HCT116 (cell line): ENCODE data around the gene ELAC1. TPM values are rescaled to one million over a fixed set of nuclear protein-coding genes. Genes with fewer than 3 reads are reported as not detected.

ENCODE experiments used
- ATAC-seq: fragments of 200-7000 bp; cut with Tn5 transposase; 2 replicates; pipeline ENCODE4 v1.9.1; 2020; ENCODE audit warnings: mild to moderate bottlenecking, moderate library complexity
- BruUV-seq: library from RNA; stranded (reverse); fragments of 400-500 nt; replicated peaks from 2 replicates; lab custom pipeline; 2021; lab: Mats Ljungman, UMichigan
- CTCF ChIA-PET: fragments of 300-600 bp; sonication (Branson Sonifier 250); formaldehyde crosslinking; loops from one replicate; lab custom pipeline; 2021; ENCODE audit warnings: antibody characterized with exemption; lab: Charles Lee
- POLR2A ChIA-PET: fragments of 300-600, 350-600 bp; sonication (Branson Sonifier 250); formaldehyde crosslinking; loops from one replicate; lab custom pipeline; 2021; ENCODE audit warnings: antibody characterized with exemption; lab: Charles Lee
- RAD21 ChIA-PET, 2 experiments: fragments of 300-600 bp; sonication (Branson Sonifier 250); formaldehyde crosslinking; loops; one replicate each; lab custom pipeline; 2023; ENCODE audit warnings: low total read pairs in 2 of 2; ENCODE audit not compliant: uncharacterized antibody in 2 of 2, unreplicated experiment in 2 of 2, low non-redundant PET in 1 of 2; lab: Charles Lee
- DNase-seq: peaks from one replicate; pipeline ENCODE4 v3.0.0-alpha.2; 2010; ENCODE audit warnings: low read depth, low spot score
- H2AFZ ChIP-seq: fragments of 200-600 bp; shearing (Covaris generic), sonication (generic); 2 replicates; pipeline ENCODE4 v1.6.1; 2017; ENCODE audit warnings: low read depth, mixed run types, mixed read lengths, antibody characterized with exemption, low read length; ENCODE audit not compliant: poor library complexity, severe bottlenecking
- H3K27ac ChIP-seq: 2 replicates; pipeline ENCODE4 v1.5.1; 2012; ENCODE audit warnings: low read depth, low read length
- H3K27me3 ChIP-seq: fragments of 200-600 bp; sonication (generic); 2 replicates; pipeline ENCODE4 v1.6.1; 2016; ENCODE audit warnings: mixed run types, low read length, mixed read lengths; ENCODE audit not compliant: insufficient read depth
- H3K36me3 ChIP-seq, 2 experiments: fragments of 200-500 bp in 1 of 2; fragments of 200-600 bp in 1 of 2; sonication (Bioruptor generic) in 1 of 2; sonication (generic) in 1 of 2; 2 replicates each; pipeline versions ENCODE4 v1.5.1 to v1.6.1; 2014 to 2016; ENCODE audit warnings: low read length in 2 of 2, inconsistent platforms in 1 of 2, mixed read lengths in 1 of 2, mixed run types in 1 of 2; ENCODE audit not compliant: insufficient read depth in 2 of 2, control insufficient read depth in 1 of 2
- H3K4me1 ChIP-seq, 2 experiments: fragments of 200-600 bp in 1 of 2; sonication (generic) in 1 of 2; 2 replicates each; pipeline versions ENCODE4 v1.5.1 to v1.6.1; 2012 to 2017; ENCODE audit warnings: low read length in 2 of 2, inconsistent platforms in 1 of 2, mild to moderate bottlenecking in 1 of 2, mixed read lengths in 1 of 2, mixed run types in 1 of 2, moderate library complexity in 1 of 2; ENCODE audit not compliant: insufficient read depth in 2 of 2, control insufficient read depth in 1 of 2
- H3K4me2 ChIP-seq: fragments of 200-600 bp; sonication (generic); 2 replicates; pipeline ENCODE4 v1.6.1; 2017; ENCODE audit warnings: mixed run types, low read length, mixed read lengths
- H3K4me3 ChIP-seq, 2 experiments: fragments of 200-600 bp in 1 of 2; sonication (generic) in 1 of 2; replicated peaks in 1 of 2; 2 replicates each; pipeline ENCODE4 v1.5.1; 2011 to 2016; ENCODE audit warnings: low read length in 2 of 2, control low read depth in 1 of 2, low read depth in 1 of 2, mild to moderate bottlenecking in 1 of 2, mixed read lengths in 1 of 2, mixed run types in 1 of 2
- H3K79me2 ChIP-seq: fragments of 200-600 bp; sonication (generic); 2 replicates; pipeline ENCODE4 v1.6.1; 2017; ENCODE audit warnings: mild to moderate bottlenecking, mixed run types, low read length, moderate library complexity, mixed read lengths; ENCODE audit not compliant: insufficient read depth
- H3K9ac ChIP-seq: fragments of 200-600 bp; sonication (generic); 2 replicates; pipeline ENCODE4 v1.6.1; 2016; ENCODE audit warnings: low read length, mixed read lengths
- H3K9me2 ChIP-seq: fragments of 200-600 bp; sonication (generic), shearing (Covaris generic); 2 replicates; pipeline ENCODE4 v1.6.1; 2017; ENCODE audit warnings: mixed run types, mild to moderate bottlenecking, moderate library complexity; ENCODE audit not compliant: insufficient read depth
- H3K9me3 ChIP-seq, 2 experiments: fragments of 200-500 bp in 1 of 2; fragments of 200-600 bp in 1 of 2; sonication (Bioruptor generic) in 1 of 2; sonication (generic) in 1 of 2; 2 replicates each; pipeline ENCODE4 v1.6.1; 2014 to 2017; ENCODE audit warnings: low read length in 2 of 2, mixed read lengths in 2 of 2, inconsistent platforms in 1 of 2, low read depth in 1 of 2, mild to moderate bottlenecking in 1 of 2, mixed run types in 1 of 2, moderate library complexity in 1 of 2; ENCODE audit not compliant: control insufficient read depth in 1 of 2, insufficient read depth in 1 of 2
- H4K20me1 ChIP-seq: fragments of 200-600 bp; sonication (generic), shearing (Covaris generic); 2 replicates; pipeline ENCODE4 v1.6.1; 2017; ENCODE audit warnings: mixed run types, mild to moderate bottlenecking, moderate library complexity; ENCODE audit not compliant: insufficient read depth
- ATF3 ChIP-seq: IDR thresholded peaks from 2 replicates; pipeline ENCODE4 v1.6.1; 2012
- CEBPB ChIP-seq: IDR thresholded peaks from 2 replicates; pipeline ENCODE4 v1.6.1; 2012; ENCODE audit warnings: low read depth
- CTCF ChIP-seq, 3 experiments: fragments of 200-600 bp in 1 of 3; sonication (generic) in 1 of 3; IDR thresholded peaks in 2 of 3; conservative IDR thresholded peaks in 1 of 3; 2 replicates each; pipeline ENCODE4 v1.5.1; 2012 to 2017; ENCODE audit warnings: low read depth in 2 of 3, low read length in 2 of 3, antibody characterized with exemption in 1 of 3, borderline replicate concordance in 1 of 3, control low read depth in 1 of 3, mild to moderate bottlenecking in 1 of 3, mixed read lengths in 1 of 3, mixed run types in 1 of 3, moderate library complexity in 1 of 3; ENCODE audit not compliant: insufficient read depth in 1 of 3
- POLR2AphosphoS5 ChIP-seq: IDR thresholded peaks from 2 replicates; pipeline ENCODE4 v1.6.1; 2011; ENCODE audit warnings: mild to moderate bottlenecking, low read depth, low read length, moderate library complexity
- RAD21 ChIP-seq: IDR thresholded peaks from 2 replicates; pipeline ENCODE4 v1.6.1; 2012; ENCODE audit warnings: low read depth, mild to moderate bottlenecking
- SIN3A ChIP-seq: IDR thresholded peaks from 2 replicates; pipeline ENCODE4 v1.6.1; 2012; ENCODE audit warnings: low read depth
- ZBTB33 ChIP-seq: IDR thresholded peaks from 2 replicates; pipeline ENCODE4 v1.6.1; 2011; ENCODE audit warnings: mild to moderate bottlenecking, low read length, moderate library complexity; ENCODE audit not compliant: insufficient replicate concordance; ENCODE audit errors: extremely low read depth
- ZNF274 ChIP-seq: fragments of 200-500 bp; sonication (Bioruptor generic); IDR thresholded peaks from 2 replicates; pipeline ENCODE4 v1.6.1; 2014; ENCODE audit warnings: mild to moderate bottlenecking, low read depth, low read length, inconsistent platforms
- intact Hi-C: fragments of 100-400 bp; cut with micrococcal nuclease; formaldehyde crosslinking; loops from 2 replicates; pipeline ENCODE4 v1.10.0; 2022
- total RNA-seq: library from RNA; stranded (reverse); gene quantifications from one replicate; pipeline ENCODE4 v1.2.1, GENCODE V29; 2021; ENCODE audit not compliant: unreplicated experiment

ELAC1 gene
- total RNA-seq, 1 experiment from 2014 or later = 8.6 TPM

- BruUV-seq = no TSS peak
- ChIA-PET POLR2A (no interaction called here), RAD21 (no interaction called here)
Measured at GRCh38 chr18:50949185-50949584, 18.7 kb upstream of the ELAC1 start.

More at GRCh38 chr18:50949185-50949584, 18.7 kb upstream of the ELAC1 start:
- TF ChIP-seq CEBPB (no peak), SIN3A (no peak), ZNF274 (no peak), POLR2AphosphoS5 (no peak), ZBTB33 (no peak), RAD21 (no peak), ATF3 (no peak), CTCF (IDR thresholded peaks at IDR 0.05 in 2 of 3, conservative IDR thresholded peaks at IDR 0.05 in 1 of 3; ENCODE audit: borderline replicate concordance in 1 of 3, insufficient read depth in 1 of 3, low read depth in 2 of 3, low read length in 2 of 3) (no peak)
- TF ChIP-seq, all 23 proteins: peak for 0
- no peak overlapping the region for H3K9ac ChIP-seq
- no peak overlapping the region for H3K27ac ChIP-seq
- H3K27me3 ChIP-seq = no peaks in the 10 kb centered on the region
- H3K4me1 ChIP-seq = no peaks in the 10 kb centered on the region
- no peaks in the 10 kb centered on the region for H3K9me3 ChIP-seq
- H3K4me3 ChIP-seq = no peak overlapping the region
- no peaks in the 10 kb centered on the region for H4K20me1 ChIP-seq
- CTCF ChIA-PET = no interaction called here
- DNase-seq (no peak), ATAC-seq (no peak)
- no peaks in the 10 kb centered on the region for H3K9me2 ChIP-seq
- intact Hi-C loops = no loop called here
- no peak overlapping the region for H2AFZ ChIP-seq
- H3K4me2 ChIP-seq = no peak overlapping the region
- H3K36me3 ChIP-seq = 0 out of 4 replicates have a peak, but pooled peaks cover 0 to 2% of the 10 kb centered on the region in 2 experiments
- H3K79me2 ChIP-seq = no peaks in the 10 kb centered on the region
